Measurements from ENCODE around the gene FEM1C.

- TF ChIP-seq TAF1 (IDR thresholded peaks at IDR 0.05; ENCODE audit: borderline replicate concordance, low read depth, low read length) (peak; percentile 96), SMAD1 (IDR thresholded peaks at IDR 0.05; ENCODE audit: low read depth, partially characterized antibody) (no peak), POLR2A (IDR thresholded peaks at IDR 0.05; ENCODE audit: low read depth, low read length) (peak; percentile 100), CTCF (IDR thresholded peaks at IDR 0.05 in 2 of 3, conservative IDR thresholded peaks at IDR 0.05 in 1 of 3; ENCODE audit: control insufficient read depth in 2 of 3, extremely low read depth in 1 of 3, insufficient read depth in 1 of 3, low read depth in 3 of 3, low read length in 3 of 3) (no peak), CHD2 (IDR thresholded peaks at IDR 0.05; ENCODE audit: borderline replicate concordance, low read depth, low read length) (no peak), RELA (IDR thresholded peaks at IDR 0.05; ENCODE audit: borderline replicate concordance, partially characterized antibody) (no peak), EZH2 (IDR thresholded peaks at IDR 0.05; ENCODE audit: borderline replicate concordance, control insufficient read depth, low read depth, low read length) (no peak), POU2F2 (IDR thresholded peaks at IDR 0.05; ENCODE audit: borderline replicate concordance, low read depth, low read length) (peak; percentile 72; the same call in 2 of the 3 replicates)
These were observed at the start of gene FEM1C for GRCh38 chr5:115544436-115545350.

All from GM12878 (cell line).